DND-41 (cell line): ENCODE data around the gene LPAR5.

ENCODE experiments used
- ATAC-seq: fragments of 200-7000 bp; cut with Tn5 transposase; 3 replicates; pipeline ENCODE4 v1.9.1; 2021; ENCODE audit warnings: low read depth; ENCODE audit not compliant: insufficient read depth
- DNase-seq: peaks from one replicate; pipeline ENCODE4 v3.0.0-alpha.2; 2020
- H2AFZ ChIP-seq: 2 replicates; pipeline ENCODE4 v1.6.0; 2012; ENCODE audit warnings: low read depth, low read length
- H3K27ac ChIP-seq: 2 replicates; pipeline ENCODE4 v1.5.1; 2012; ENCODE audit warnings: low read length, inconsistent platforms
- H3K27me3 ChIP-seq: fragments of 200-600 bp; sonication (generic); 2 replicates; pipeline ENCODE4 v1.6.0; 2012; ENCODE audit warnings: low read length, mild to moderate bottlenecking, inconsistent platforms; ENCODE audit not compliant: insufficient read depth, poor library complexity
- H3K36me3 ChIP-seq: 2 replicates; pipeline ENCODE4 v1.5.1; 2012; ENCODE audit warnings: low read length, inconsistent platforms; ENCODE audit not compliant: insufficient read depth
- H3K4me1 ChIP-seq: 2 replicates; pipeline ENCODE4 v1.5.1; 2012; ENCODE audit warnings: mild to moderate bottlenecking, low read length; ENCODE audit not compliant: insufficient read depth
- H3K4me2 ChIP-seq: 2 replicates; pipeline ENCODE4 v1.6.0; 2012; ENCODE audit warnings: mild to moderate bottlenecking, moderate library complexity, low read length, inconsistent platforms; ENCODE audit not compliant: insufficient read depth
- H3K4me3 ChIP-seq, 2 experiments: fragments of 200-600 bp in 1 of 2; shearing (Covaris generic) in 1 of 2; 2 replicates each; pipeline ENCODE4 v1.5.1; 2012 to 2016; ENCODE audit warnings: inconsistent platforms in 2 of 2, low read length in 2 of 2, mild to moderate bottlenecking in 2 of 2, low read depth in 1 of 2, moderate library complexity in 1 of 2
- H3K79me2 ChIP-seq: 2 replicates; pipeline ENCODE4 v1.6.0; 2012; ENCODE audit warnings: low read length, inconsistent platforms; ENCODE audit not compliant: insufficient read depth
- H3K9ac ChIP-seq: 2 replicates; pipeline ENCODE4 v1.6.0; 2012; ENCODE audit warnings: low read depth, mild to moderate bottlenecking, inconsistent platforms, low read length, moderate library complexity
- H3K9me3 ChIP-seq: 2 replicates; pipeline ENCODE4 v1.5.1; 2012; ENCODE audit warnings: low read length, moderate library complexity, mild to moderate bottlenecking, inconsistent platforms; ENCODE audit not compliant: insufficient read depth, severe bottlenecking
- H4K20me1 ChIP-seq: 2 replicates; pipeline ENCODE4 v1.6.0; 2012; ENCODE audit warnings: low read length; ENCODE audit not compliant: insufficient read depth
- CTCF ChIP-seq: IDR thresholded peaks from 2 replicates; pipeline ENCODE4 v1.5.1; 2012; ENCODE audit warnings: borderline replicate concordance, low read length, moderate library complexity, mild to moderate bottlenecking; ENCODE audit not compliant: poor library complexity, severe bottlenecking; ENCODE audit errors: extremely low read depth
- EZH2 ChIP-seq: IDR thresholded peaks from 3 replicates; pipeline ENCODE4 v1.6.1; 2012; ENCODE audit warnings: borderline replicate concordance, low read depth, mild to moderate bottlenecking, moderate library complexity, low read length, inconsistent platforms; ENCODE audit not compliant: severe bottlenecking

The LPAR5 gene

GRCh38 chr12:6653987-6654386, 18.2 kb upstream of the LPAR5 start:
- no peak for DNase-seq
- Histone ChIP-seq H4K20me1 (no peaks in the 10 kb centered on the region), H3K9me3 (no peaks in the 10 kb centered on the region), H3K4me1 (no peaks in the 10 kb centered on the region), H3K4me3 (no peak overlapping the region), H3K9ac (no peak overlapping the region), H3K27ac (no peak overlapping the region), H3K79me2 (peaks cover 19% of the 10 kb centered on the region), H3K36me3 (peaks cover 79% of the 10 kb centered on the region), H2AFZ (no peak overlapping the region), H3K4me2 (no peak overlapping the region), H3K27me3 (no peaks in the 10 kb centered on the region)
- no peak for ATAC-seq
- TF ChIP-seq EZH2 (no peak), CTCF (no peak)

GRCh38 chr12:6653342-6653741, 17.6 kb upstream of the LPAR5 start:
- H3K27me3 ChIP-seq: no peaks in the 10 kb centered on the region
- TF ChIP-seq EZH2 (no peak), CTCF (no peak)
- H4K20me1 ChIP-seq: no peaks in the 10 kb centered on the region
- no peak overlapping the region for H2AFZ ChIP-seq
- H3K9me3 ChIP-seq: no peaks in the 10 kb centered on the region
- H3K79me2 ChIP-seq: peaks cover 12% of the 10 kb centered on the region
- no peak overlapping the region for H3K4me2 ChIP-seq
- H3K27ac ChIP-seq: no peak overlapping the region
- DNase-seq: no peak
- no peaks in the 10 kb centered on the region for H3K4me1 ChIP-seq
- H3K36me3 ChIP-seq: peaks cover 76% of the 10 kb centered on the region
- H3K9ac ChIP-seq: no peak overlapping the region
- no peak for ATAC-seq
- no peak overlapping the region for H3K4me3 ChIP-seq

DNA sequence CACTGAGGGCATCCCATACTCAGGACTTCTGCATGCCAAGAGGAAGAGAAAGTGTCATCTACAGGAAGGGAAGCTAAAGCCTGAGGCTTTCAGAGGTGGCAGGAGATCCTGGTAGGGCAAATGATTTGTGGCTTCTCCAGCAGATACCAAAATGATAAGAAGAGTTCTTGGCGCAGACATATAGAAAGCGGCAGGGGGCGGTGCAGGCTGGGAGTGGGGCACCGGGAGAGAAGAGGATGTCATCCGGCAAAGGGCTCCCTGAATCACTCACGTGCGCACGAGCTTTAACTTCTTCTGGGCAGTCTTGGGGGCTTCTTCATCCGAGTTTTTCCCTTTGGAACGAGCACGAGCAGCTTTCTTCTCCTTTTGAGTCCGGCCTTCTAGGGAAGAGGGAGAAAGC, 16.6 kb upstream of the LPAR5 start:
- no peaks in the 10 kb centered on the region for H3K4me1 ChIP-seq
- H3K4me3 ChIP-seq: no peak overlapping the region
- no peak overlapping the region for H3K27ac ChIP-seq
- H3K9me3 ChIP-seq: no peaks in the 10 kb centered on the region
- DNase-seq (no peak), ATAC-seq (no peak)
- H3K79me2 ChIP-seq: peaks cover 7% of the 10 kb centered on the region; the same call in 1 of the 2 replicates
- no peak overlapping the region for H2AFZ ChIP-seq
- no peaks in the 10 kb centered on the region for H3K27me3 ChIP-seq
- H4K20me1 ChIP-seq: no peaks in the 10 kb centered on the region
- no peak overlapping the region for H3K9ac ChIP-seq
- TF ChIP-seq CTCF (no peak), EZH2 (no peak)
- H3K4me2 ChIP-seq: no peak overlapping the region
- peaks cover 76% of the 10 kb centered on the region for H3K36me3 ChIP-seq

DNA sequence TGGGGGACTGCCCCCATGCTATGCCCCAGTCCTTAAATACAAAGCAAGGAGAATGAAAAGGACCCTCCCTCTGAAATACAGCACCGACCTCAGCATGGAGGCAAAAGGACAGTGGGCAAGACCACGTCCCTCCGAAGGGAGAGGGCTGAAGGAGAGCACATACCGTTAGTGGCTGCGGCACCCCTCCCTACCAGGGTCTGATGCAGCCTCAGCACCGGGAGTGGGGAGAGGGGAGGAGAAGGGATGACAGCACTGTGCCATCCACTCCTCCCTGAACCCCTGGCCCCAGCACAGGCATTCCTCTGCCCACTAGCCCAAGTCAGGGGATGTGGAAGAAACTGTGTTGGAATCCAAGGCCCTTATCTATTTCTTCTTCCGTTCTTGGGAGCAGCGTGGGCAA, 15.1 kb upstream of the LPAR5 start:
- no peak overlapping the region for H3K27ac ChIP-seq
- no peak overlapping the region for H3K9ac ChIP-seq
- no peaks in the 10 kb centered on the region for H3K27me3 ChIP-seq
- TF ChIP-seq CTCF (no peak), EZH2 (no peak)
- no peak for DNase-seq
- H2AFZ ChIP-seq: no peak overlapping the region
- no peaks in the 10 kb centered on the region for H3K79me2 ChIP-seq
- H3K9me3 ChIP-seq: no peaks in the 10 kb centered on the region
- H4K20me1 ChIP-seq: no peaks in the 10 kb centered on the region
- H3K4me2 ChIP-seq: no peak overlapping the region
- H3K36me3 ChIP-seq: peaks cover 63% of the 10 kb centered on the region
- ATAC-seq: no peak
- no peak overlapping the region for H3K4me3 ChIP-seq
- no peaks in the 10 kb centered on the region for H3K4me1 ChIP-seq
